Spleen (tissue), 11 donors: ENCODE data around the gene ATOH8. TPM values are rescaled to one million over a fixed set of nuclear protein-coding genes. Genes with fewer than 3 reads are reported as not detected.

Source experiments
- DNase-seq: peaks from one replicate; pipeline ENCODE4 v3.0.0-alpha.2; 2020
- H3K27ac ChIP-seq, 8 donors: fragments of 200-600 bp; sonication (generic) in 7 of 8; 1 replicate in 4 of 8; 2 replicates in 4 of 8; pipeline versions ENCODE4 v1.5.0 to v1.8.0; 2016 to 2021; ENCODE audit warnings: inconsistent platforms in 4 of 8, mild to moderate bottlenecking in 4 of 8, moderate library complexity in 1 of 8
- H3K27me3 ChIP-seq, 7 donors: fragments of 200-600 bp; sonication (generic) in 6 of 7; replicated peaks in 1 of 7; 1 replicate in 4 of 7; 2 replicates in 3 of 7; pipeline versions ENCODE4 v1.5.0 to v1.8.0; 2016 to 2021; ENCODE audit warnings: inconsistent platforms in 3 of 7, mild to moderate bottlenecking in 1 of 7
- H3K36me3 ChIP-seq, 6 donors: fragments of 200-600 bp; sonication (generic) in 5 of 6; 1 replicate in 4 of 6; 2 replicates in 2 of 6; pipeline versions ENCODE4 v1.5.0 to v1.8.0; 2016 to 2021; ENCODE audit warnings: inconsistent platforms in 2 of 6
- H3K4me1 ChIP-seq, 6 donors: fragments of 200-600 bp; sonication (generic) in 5 of 6; 1 replicate in 3 of 6; 2 replicates in 3 of 6; pipeline versions ENCODE4 v1.5.0 to v1.8.0; 2016 to 2021; ENCODE audit warnings: inconsistent platforms in 3 of 6
- H3K4me3 ChIP-seq, 8 donors: fragments of 200-600 bp; sonication (generic) in 7 of 8; 1 replicate in 4 of 8; 2 replicates in 4 of 8; pipeline versions ENCODE4 v1.5.0 to v1.8.0; 2016 to 2021; ENCODE audit warnings: inconsistent platforms in 4 of 8, mild to moderate bottlenecking in 4 of 8, moderate library complexity in 2 of 8
- H3K9me3 ChIP-seq, 8 donors: fragments of 200-600 bp; sonication (generic) in 7 of 8; 1 replicate in 4 of 8; 2 replicates in 4 of 8; pipeline versions ENCODE4 v1.5.0 to v1.8.0; 2016 to 2021; ENCODE audit warnings: inconsistent platforms in 4 of 8
- POLR2A ChIP-seq, 3 donors: fragments of 450-650 bp; IDR thresholded peaks; one replicate each; pipeline ENCODE4 v1.5.1; 2017; ENCODE audit warnings: antibody characterized with exemption in 3 of 3, mild to moderate bottlenecking in 1 of 3
- POLR2AphosphoS5 ChIP-seq, 3 donors: sonication (generic); formaldehyde crosslinking; IDR thresholded peaks; one replicate each; pipeline ENCODE4 v1.5.1; 2017; ENCODE audit warnings: antibody characterized with exemption in 3 of 3
- WGBS, 5 donors: extraction: QIAGEN DNeasy Blood & Tissue Kit in 3 of 5; methylation state at CpG; one replicate each; pipeline versions ENCODE4 v1.1.5 to v1.1.7; 2013 to 2018; 5-methylcytosine and 5-hydroxymethylcytosine counted together
- intact Hi-C: fragments of 100-400 bp; cut with DNase I; formaldehyde crosslinking; loops from one replicate; pipeline ENCODE4 v1.15.0; 2023; ENCODE audit warnings: low total_unique reads
- polyA plus RNA-seq, 3 donors: library from polyadenylated mRNA; stranded (reverse); fragments of 200-250 nt; gene quantifications; one replicate each; pipeline ENCODE4 v1.2.1, GENCODE V29; 2013
- total RNA-seq, 7 donors: library from RNA; depleted of rRNA in 3 of 7; stranded (reverse); fragments of >200 nt in 3 of 7; fragmentation: NEBNext Ultra II Directional in 4 of 7; extraction: Animal tissue kit (Norgen Biotek cat#: 25700) in 4 of 7; gene quantifications; one replicate each; pipeline versions ENCODE4 v1.1.0 to v1.2.1, GENCODE V29; 2016 to 2021
- TF ChIP-seq, protein P1 (sequence below), 11 experiments: fragments of 200-600 bp in 7 of 11; fragments of 450-650 bp in 4 of 11; sonication (generic) in 4 of 11; IDR thresholded peaks in 8 of 11; conservative IDR thresholded peaks in 3 of 11; 1 replicate in 7 of 11; 2 replicates in 4 of 11; pipeline versions ENCODE4 v1.4.0 to v1.8.0; 2016 to 2021; ENCODE audit warnings: antibody characterized with exemption in 11 of 11, inconsistent platforms in 4 of 11, mild to moderate bottlenecking in 1 of 11
- donor health status: healthy with polysubstance abuse.
- donor health status: DM: no; HTN: no; CAD: no; lungs with moderate emphysema.
- donor health status: DM: no; HTN: no; CAD: no.
- donor health status: Bipolar disorder and iron deficiency.
- donor health status: healthy.
- donor health status: DM: no; HTN: no; CAD: no.
- donor health status: DM: yes; HTN: yes; CAD: no.

The ATOH8 gene
- total and polyA plus RNA-seq, 10 donors: 6.4 to 53.0 (median 17.4) TPM

GRCh38 chr2:85788603-85789002, 34.8 kb downstream of the ATOH8 start:
- intact Hi-C loops: no loop called here
- Histone ChIP-seq H3K4me3 (no peak overlapping the region), H3K27ac (no peak overlapping the region), H3K4me1 (peaks cover 0 to 72% (median 30%) of the 10 kb centered on the region in 6 donors), H3K9me3 (no peaks in the 10 kb centered on the region), H3K27me3 (peaks cover 0 to 26% (median 0%) of the 10 kb centered on the region in 7 donors), H3K36me3 (peaks cover 0 to 21% (median 0%) of the 10 kb centered on the region in 6 donors)
- WGBS, 5 donors: 79 to 93% (median 81%) methylated on average over 3 of the region's 3 CpGs
- no peak for TF ChIP-seq POLR2AphosphoS5 (IDR thresholded peaks at IDR 0.05)
- TF ChIP-seq, protein P1, sequence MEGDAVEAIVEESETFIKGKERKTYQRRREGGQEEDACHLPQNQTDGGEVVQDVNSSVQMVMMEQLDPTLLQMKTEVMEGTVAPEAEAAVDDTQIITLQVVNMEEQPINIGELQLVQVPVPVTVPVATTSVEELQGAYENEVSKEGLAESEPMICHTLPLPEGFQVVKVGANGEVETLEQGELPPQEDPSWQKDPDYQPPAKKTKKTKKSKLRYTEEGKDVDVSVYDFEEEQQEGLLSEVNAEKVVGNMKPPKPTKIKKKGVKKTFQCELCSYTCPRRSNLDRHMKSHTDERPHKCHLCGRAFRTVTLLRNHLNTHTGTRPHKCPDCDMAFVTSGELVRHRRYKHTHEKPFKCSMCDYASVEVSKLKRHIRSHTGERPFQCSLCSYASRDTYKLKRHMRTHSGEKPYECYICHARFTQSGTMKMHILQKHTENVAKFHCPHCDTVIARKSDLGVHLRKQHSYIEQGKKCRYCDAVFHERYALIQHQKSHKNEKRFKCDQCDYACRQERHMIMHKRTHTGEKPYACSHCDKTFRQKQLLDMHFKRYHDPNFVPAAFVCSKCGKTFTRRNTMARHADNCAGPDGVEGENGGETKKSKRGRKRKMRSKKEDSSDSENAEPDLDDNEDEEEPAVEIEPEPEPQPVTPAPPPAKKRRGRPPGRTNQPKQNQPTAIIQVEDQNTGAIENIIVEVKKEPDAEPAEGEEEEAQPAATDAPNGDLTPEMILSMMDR (IDR thresholded peaks at IDR 0.05 in 8 of 11, conservative IDR thresholded peaks at IDR 0.05 in 3 of 11): no peak
- no peak for TF ChIP-seq POLR2A (IDR thresholded peaks at IDR 0.05)
- peak; percentile 37 for DNase-seq

GRCh38 chr2:85789271-85789670, 35.5 kb downstream of the ATOH8 start:
- no peak overlapping the region for H3K4me3 ChIP-seq
- H3K36me3 ChIP-seq: peaks cover 0 to 21% (median 0%) of the 10 kb centered on the region in 6 donors
- H3K4me1 ChIP-seq: peaks cover 0 to 72% (median 31%) of the 10 kb centered on the region in 6 donors
- no peaks in the 10 kb centered on the region for H3K9me3 ChIP-seq
- TF ChIP-seq POLR2A (IDR thresholded peaks at IDR 0.05) (no peak), POLR2AphosphoS5 (IDR thresholded peaks at IDR 0.05) (no peak)
- TF ChIP-seq, protein P1 (IDR thresholded peaks at IDR 0.05 in 8 of 11, conservative IDR thresholded peaks at IDR 0.05 in 3 of 11): no peak
- no peak for DNase-seq
- peaks cover 0 to 26% (median 0%) of the 10 kb centered on the region in 7 donors for H3K27me3 ChIP-seq
- WGBS, 5 donors: 86 to 96% (median 90%) methylated on average over 5 of the region's 5 CpGs
- no peak overlapping the region for H3K27ac ChIP-seq
- intact Hi-C loops: no loop called here

GRCh38 chr2:85790032-85790431, 36.2 kb downstream of the ATOH8 start:
- Histone ChIP-seq H3K36me3 (peaks cover 0 to 21% (median 0%) of the 10 kb centered on the region in 6 donors), H3K27ac (no peak overlapping the region), H3K4me1 (peaks cover 3 to 73% (median 29%) of the 10 kb centered on the region in 6 donors), H3K27me3 (peaks cover 0 to 22% (median 0%) of the 10 kb centered on the region in 7 donors), H3K9me3 (no peaks in the 10 kb centered on the region), H3K4me3 (no peak overlapping the region)
- DNase-seq: peak; percentile 17
- intact Hi-C loops: loop anchor here (10.0 kb wide), 1 partner anchor 45 kb away; no protein-coding TSS in a partner anchor
- TF ChIP-seq POLR2A (IDR thresholded peaks at IDR 0.05): no peak
- 55 to 70% (median 65%) methylated on average over 2 to 4 of the region's 4 CpGs for WGBS, 5 donors

GRCh38 chr2:85790499-85791188, 36.9 kb downstream of the ATOH8 start:
- 56 to 72% (median 59%) methylated on average over 12 of the region's 12 CpGs for WGBS, 5 donors
- peaks cover 5 to 73% (median 24%) of the 10 kb centered on the region in 6 donors for H3K4me1 ChIP-seq

More at GRCh38 chr2:85790499-85791188, 36.9 kb downstream of the ATOH8 start:
- TF ChIP-seq POLR2A (IDR thresholded peaks at IDR 0.05) (no peak), POLR2AphosphoS5 (IDR thresholded peaks at IDR 0.05) (no peak)
- TF ChIP-seq, protein P1 (IDR thresholded peaks at IDR 0.05 in 8 of 11, conservative IDR thresholded peaks at IDR 0.05 in 3 of 11): no peak
- H3K27ac ChIP-seq: no peak overlapping the region
- H3K9me3 ChIP-seq: no peaks in the 10 kb centered on the region
- H3K27me3 ChIP-seq: peaks cover 0 to 16% (median 0%) of the 10 kb centered on the region in 7 donors
- H3K4me3 ChIP-seq: no peak overlapping the region
- H3K36me3 ChIP-seq: peaks cover 0 to 21% (median 0%) of the 10 kb centered on the region in 6 donors
- DNase-seq: peak; percentile 72
- intact Hi-C loops: loop anchor here (10.0 kb wide), 1 partner anchor 46 kb away; no protein-coding TSS in a partner anchor
